ENCODE measurements around the gene KCNG2. TPM values are rescaled to one million over a fixed set of nuclear protein-coding genes. Genes with fewer than 3 reads are reported as not detected.

The KCNG2 gene
- total RNA-seq, 2 experiments from 2014 or later, result not detected

DNA sequence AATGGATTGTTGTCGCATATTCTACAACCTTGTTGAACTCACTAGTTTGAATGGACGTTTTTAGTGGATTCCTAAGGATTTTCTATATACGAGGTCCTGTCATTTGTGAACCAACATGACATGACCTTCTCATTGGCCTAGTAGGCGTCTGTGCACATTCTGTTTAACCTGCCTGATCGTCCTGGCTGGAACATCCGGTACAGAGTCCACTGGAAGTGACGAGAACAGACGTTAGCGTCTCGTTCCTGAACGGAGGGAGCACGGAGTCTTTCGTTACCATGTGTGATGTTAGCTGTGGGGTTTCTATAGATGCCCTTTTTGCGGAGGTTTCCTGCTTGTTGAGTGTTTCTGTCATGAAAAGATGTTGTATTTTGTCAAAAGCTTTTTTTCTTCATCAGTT lies 91.8 kb downstream of the KCNG2 start:
- TF ChIP-seq, protein P1, sequence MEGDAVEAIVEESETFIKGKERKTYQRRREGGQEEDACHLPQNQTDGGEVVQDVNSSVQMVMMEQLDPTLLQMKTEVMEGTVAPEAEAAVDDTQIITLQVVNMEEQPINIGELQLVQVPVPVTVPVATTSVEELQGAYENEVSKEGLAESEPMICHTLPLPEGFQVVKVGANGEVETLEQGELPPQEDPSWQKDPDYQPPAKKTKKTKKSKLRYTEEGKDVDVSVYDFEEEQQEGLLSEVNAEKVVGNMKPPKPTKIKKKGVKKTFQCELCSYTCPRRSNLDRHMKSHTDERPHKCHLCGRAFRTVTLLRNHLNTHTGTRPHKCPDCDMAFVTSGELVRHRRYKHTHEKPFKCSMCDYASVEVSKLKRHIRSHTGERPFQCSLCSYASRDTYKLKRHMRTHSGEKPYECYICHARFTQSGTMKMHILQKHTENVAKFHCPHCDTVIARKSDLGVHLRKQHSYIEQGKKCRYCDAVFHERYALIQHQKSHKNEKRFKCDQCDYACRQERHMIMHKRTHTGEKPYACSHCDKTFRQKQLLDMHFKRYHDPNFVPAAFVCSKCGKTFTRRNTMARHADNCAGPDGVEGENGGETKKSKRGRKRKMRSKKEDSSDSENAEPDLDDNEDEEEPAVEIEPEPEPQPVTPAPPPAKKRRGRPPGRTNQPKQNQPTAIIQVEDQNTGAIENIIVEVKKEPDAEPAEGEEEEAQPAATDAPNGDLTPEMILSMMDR (IDR thresholded peaks at IDR 0.05), result no peak
- H3K4me1 ChIP-seq (ENCODE audit: insufficient read depth, low read length), result no peaks in the 10 kb centered on the region

DNA sequence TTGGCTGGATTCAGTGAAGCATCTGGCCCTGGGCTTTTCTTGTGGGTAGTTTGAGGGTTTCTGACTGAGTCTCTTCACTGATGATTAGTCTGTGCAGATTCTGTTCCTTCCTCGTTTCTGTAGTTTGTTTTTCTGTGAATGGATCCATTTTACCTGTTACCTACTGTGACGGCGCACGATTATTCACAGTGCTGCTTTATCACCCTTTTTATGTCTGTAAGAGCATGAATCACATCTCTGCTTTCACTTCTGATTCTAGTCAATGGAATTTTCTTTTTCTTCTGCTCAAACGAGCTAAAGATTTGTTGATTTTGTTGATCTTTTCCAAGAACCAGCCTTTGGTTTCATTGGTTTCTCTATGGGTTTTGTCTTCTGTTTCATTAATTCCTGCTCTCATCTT lies 92.9 kb downstream of the KCNG2 start:
- H3K27ac Mint-ChIP-seq, result no peak overlapping the region
- peaks cover 39% of the 10 kb centered on the region for H3K9me3 Mint-ChIP-seq

More for the DNA sequence above, 91.8 kb downstream of the KCNG2 start:
- H3K36me3 Mint-ChIP-seq (ENCODE audit: low read depth), result no peaks in the 10 kb centered on the region
- DNase-seq (no peak), ATAC-seq (ENCODE audit: poor library complexity) (no peak)
- intact Hi-C loops (cut with DNase I, micrococcal nuclease), result no loop called here
- H3K4me3 ChIP-seq (ENCODE audit: low read length), result no peak overlapping the region
- H3K4me3 Mint-ChIP-seq, result no peak overlapping the region
- peaks cover 50 to 53% of the 10 kb centered on the region in 2 experiments for H3K9me3 ChIP-seq (ENCODE audit: control insufficient read depth in 1 of 2, insufficient read depth in 1 of 2, low read length in 2 of 2)
- no peaks in the 10 kb centered on the region for H3K36me3 ChIP-seq (ENCODE audit: insufficient read depth, low read length)
- no peak overlapping the region for H3K27ac ChIP-seq (ENCODE audit: low read depth in 1 of 2, low read length in 2 of 2)
- ChIA-PET POLR2A (no interaction called here), CTCF (no interaction called here)
- no peaks in the 10 kb centered on the region for H3K4me1 Mint-ChIP-seq (ENCODE audit: low read depth)
- H3K9me3 Mint-ChIP-seq, result peaks cover 30% of the 10 kb centered on the region
- H3K27me3 Mint-ChIP-seq, result no peaks in the 10 kb centered on the region
- H3K27ac Mint-ChIP-seq, result no peak overlapping the region
- no peaks in the 10 kb centered on the region for H3K27me3 ChIP-seq (ENCODE audit: control insufficient read depth in 1 of 2, insufficient read depth in 2 of 2, low read length in 2 of 2)

DNA sequence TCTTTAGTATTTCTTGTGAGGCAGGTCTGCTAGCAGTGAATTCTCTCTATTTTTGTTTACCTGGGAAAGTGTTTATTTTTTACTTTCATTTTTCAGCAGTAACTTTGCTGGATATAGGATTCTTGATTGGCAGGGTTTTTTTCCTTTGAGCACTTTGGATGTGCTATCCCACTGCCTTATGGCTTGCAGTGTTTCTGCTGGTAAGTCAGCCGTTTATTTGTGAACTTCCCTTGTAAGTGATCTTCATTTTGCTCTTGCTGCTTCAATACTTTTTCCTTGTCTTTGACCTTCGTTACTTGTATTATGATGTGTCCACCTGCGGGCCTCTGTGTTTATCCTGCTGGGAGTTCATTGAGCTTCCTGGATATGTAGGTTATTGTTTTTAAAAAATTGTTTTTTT lies 99.0 kb downstream of the KCNG2 start:
- CTCF ChIA-PET, result no interaction called here
- DNase-seq, result no peak
- no peak overlapping the region for H3K27ac ChIP-seq (ENCODE audit: low read depth in 1 of 2, low read length in 2 of 2)
- H3K4me1 ChIP-seq (ENCODE audit: insufficient read depth, low read length), result no peaks in the 10 kb centered on the region
- H3K36me3 ChIP-seq (ENCODE audit: insufficient read depth, low read length), result no peaks in the 10 kb centered on the region
- ATAC-seq (ENCODE audit: poor library complexity), result no peak
- peaks cover 33 to 49% of the 10 kb centered on the region in 2 experiments for H3K9me3 ChIP-seq (ENCODE audit: control insufficient read depth in 1 of 2, insufficient read depth in 1 of 2, low read length in 2 of 2)
- Mint-ChIP-seq H3K36me3 (ENCODE audit: low read depth) (peaks cover 18% of the 10 kb centered on the region), H3K4me3 (no peak overlapping the region), H3K27ac (no peak overlapping the region), H3K4me1 (ENCODE audit: low read depth) (no peaks in the 10 kb centered on the region), H3K9me3 (peaks cover 36% of the 10 kb centered on the region), H3K27me3 (no peaks in the 10 kb centered on the region)
- TF ChIP-seq, protein P1 (IDR thresholded peaks at IDR 0.05), result no peak
- POLR2A ChIA-PET, result no interaction called here
- no peaks in the 10 kb centered on the region for H3K27me3 ChIP-seq (ENCODE audit: control insufficient read depth in 1 of 2, insufficient read depth in 2 of 2, low read length in 2 of 2)
- intact Hi-C loops (cut with DNase I, micrococcal nuclease), result no loop called here
- no peak overlapping the region for H3K4me3 ChIP-seq (ENCODE audit: low read length)

More for the DNA sequence above, 92.9 kb downstream of the KCNG2 start:
- DNase-seq, result no peak
- Histone ChIP-seq H3K4me3 (ENCODE audit: low read length) (no peak overlapping the region), H3K9me3 (ENCODE audit: control insufficient read depth in 1 of 2, insufficient read depth in 1 of 2, low read length in 2 of 2) (peaks cover 40 to 59% of the 10 kb centered on the region in 2 experiments), H3K36me3 (ENCODE audit: insufficient read depth, low read length) (no peaks in the 10 kb centered on the region), H3K27ac (ENCODE audit: low read depth in 1 of 2, low read length in 2 of 2) (no peak overlapping the region), H3K27me3 (ENCODE audit: control insufficient read depth in 1 of 2, insufficient read depth in 2 of 2, low read length in 2 of 2) (no peaks in the 10 kb centered on the region), H3K4me1 (ENCODE audit: insufficient read depth, low read length) (no peaks in the 10 kb centered on the region)
- Mint-ChIP-seq H3K27me3 (no peaks in the 10 kb centered on the region), H3K4me1 (ENCODE audit: low read depth) (no peaks in the 10 kb centered on the region), H3K36me3 (ENCODE audit: low read depth) (peaks cover 6% of the 10 kb centered on the region), H3K4me3 (no peak overlapping the region)
- no peak for ATAC-seq (ENCODE audit: poor library complexity)
- ChIA-PET POLR2A (no interaction called here), CTCF (no interaction called here)
- TF ChIP-seq, protein P1 (IDR thresholded peaks at IDR 0.05), result no peak
- intact Hi-C loops (cut with DNase I, micrococcal nuclease), result no loop called here

All from CD4-positive, alpha-beta T cell (primary cell).